GM18951 (cell line): ENCODE results near the gene SELENOI.
"Not testable (repeated sequence)": the region's sequence is repeated elsewhere in the genome, so short reads cannot be mapped to it uniquely, and the experiment has no call there.

Experiments used
- POLR2A ChIP-seq: IDR thresholded peaks from 4 replicates; pipeline ENCODE4 v1.6.1; 2011; ENCODE audit warnings: mild to moderate bottlenecking; ENCODE audit not compliant: insufficient read length, insufficient read depth; ENCODE audit errors: extremely low read depth
- in situ Hi-C: fragments of 300-500 bp; cut with MboI; formaldehyde crosslinking; loops from one replicate; pipeline ENCODE4 v1.12.0; 2022; ENCODE audit warnings: low sequenced_read_pairs, mixed read lengths, inconsistent platforms; ENCODE audit not compliant: unreplicated experiment

Gene SELENOI

GRCh38 chr2:26333293-26333692, 12.7 kb upstream of the SELENOI start:
- in situ Hi-C loops, result no loop called here
- TF ChIP-seq POLR2A, result no peak

GRCh38 chr2:26335231-26335630, 10.7 kb upstream of the SELENOI start:
- no peak for TF ChIP-seq POLR2A
- in situ Hi-C loops, result no loop called here

GRCh38 chr2:26336719-26337118, 9.2 kb upstream of the SELENOI start:
- TF ChIP-seq POLR2A, result no peak
- in situ Hi-C loops, result no loop called here

GRCh38 chr2:26337298-26337697, 8.6 kb upstream of the SELENOI start:
- in situ Hi-C loops, result no loop called here
- no peak for TF ChIP-seq POLR2A

GRCh38 chr2:26340831-26341230, 5.1 kb upstream of the SELENOI start:
- in situ Hi-C loops, result no loop called here

GRCh38 chr2:26344581-26345282, 1.2 kb upstream of the SELENOI start:
- in situ Hi-C loops, result no loop called here
- TF ChIP-seq POLR2A, result no peak

More at GRCh38 chr2:26340831-26341230, 5.1 kb upstream of the SELENOI start:
- no peak for TF ChIP-seq POLR2A

- in situ Hi-C loops, result no loop called here
- TF ChIP-seq POLR2A, result no peak
Observed at GRCh38 chr2:26345283-26345544, 729 bp upstream of the SELENOI start.

- in situ Hi-C loops, result no loop called here
- peak; percentile 8 for TF ChIP-seq POLR2A
Observed at GRCh38 chr2:26346454-26347053, 611 bp downstream of the SELENOI start, which contains the start of gene ADGRF3. ADGRF3 (minus strand) TSS chr2:26346789; CDS start chr2:26346234, 555 bp downstream.

- no peak for TF ChIP-seq POLR2A
- in situ Hi-C loops, result no loop called here
Observed at GRCh38 chr2:26347286-26347865, 1.4 kb downstream of the SELENOI start.

- in situ Hi-C loops, result no loop called here
- TF ChIP-seq POLR2A, result no peak
Observed at GRCh38 chr2:26349690-26350089, 3.7 kb downstream of the SELENOI start.

- in situ Hi-C loops, result no loop called here
- no peak for TF ChIP-seq POLR2A
Observed at GRCh38 chr2:26351375-26352090, 5.6 kb downstream of the SELENOI start.

GRCh38 chr2:26352892-26353291, 6.9 kb downstream of the SELENOI start:
- TF ChIP-seq POLR2A, result no peak
- in situ Hi-C loops, result no loop called here

GRCh38 chr2:26354469-26354868, 8.5 kb downstream of the SELENOI start:
- in situ Hi-C loops, result not testable (repeated sequence)
